DOHH2 (cell line): ENCODE measurements around the gene NCAM1.
A peak's percentile ranks its signal among the peaks of the same experiment; 100 is the strongest.

Source experiments
- H3F3A ChIP-seq: fragments of 200-600 bp; sonication (generic), shearing (Covaris generic); 2 replicates; pipeline ENCODE4 v1.6.0; 2016; ENCODE audit warnings: antibody characterized with exemption, mild to moderate bottlenecking; ENCODE audit not compliant: control insufficient read depth, insufficient read depth
- H3K27ac ChIP-seq: fragments of 200-600 bp; sonication (generic); 2 replicates; pipeline ENCODE4 v1.5.1; 2014; ENCODE audit warnings: low read depth, mild to moderate bottlenecking, low read length, moderate library complexity
- H3K27me3 ChIP-seq: fragments of 200-600 bp; sonication (generic); 2 replicates; pipeline ENCODE4 v1.6.1; 2014; ENCODE audit warnings: mild to moderate bottlenecking, low read length, mixed read lengths; ENCODE audit not compliant: control insufficient read depth
- H3K36me3 ChIP-seq: fragments of 200-600 bp; sonication (generic); 2 replicates; pipeline ENCODE4 v1.6.1; 2014; ENCODE audit warnings: mild to moderate bottlenecking, low read length, moderate library complexity, mixed read lengths; ENCODE audit not compliant: control insufficient read depth
- H3K4me1 ChIP-seq: fragments of 200-600 bp; sonication (generic); 2 replicates; pipeline ENCODE4 v1.6.1; 2014; ENCODE audit warnings: mild to moderate bottlenecking, low read length, mixed read lengths; ENCODE audit not compliant: control insufficient read depth
- H3K4me2 ChIP-seq: fragments of 200-600 bp; sonication (generic); 2 replicates; pipeline ENCODE4 v1.6.0; 2014; ENCODE audit warnings: mild to moderate bottlenecking, low read length, moderate library complexity
- H3K4me3 ChIP-seq: fragments of 200-600 bp; sonication (generic); 2 replicates; pipeline ENCODE4 v1.5.1; 2014; ENCODE audit warnings: mild to moderate bottlenecking, low read length, mixed read lengths
- H3K79me2 ChIP-seq: fragments of 200-600 bp; sonication (generic); 2 replicates; pipeline ENCODE4 v1.6.1; 2014; ENCODE audit warnings: mild to moderate bottlenecking, low read length, mixed read lengths; ENCODE audit not compliant: control insufficient read depth
- H3K9me2 ChIP-seq: fragments of 200-600 bp; sonication (generic); replicated peaks from 2 replicates; pipeline ENCODE4 v1.6.1; 2014; ENCODE audit warnings: mild to moderate bottlenecking, low read length, mixed read lengths; ENCODE audit not compliant: control insufficient read depth
- H3K9me3 ChIP-seq: fragments of 200-600 bp; sonication (generic); 2 replicates; pipeline ENCODE4 v1.6.1; 2014; ENCODE audit warnings: antibody characterized with exemption, low read length, mixed read lengths; ENCODE audit not compliant: control insufficient read depth, insufficient read depth
- H4K20me1 ChIP-seq: fragments of 200-600 bp; sonication (generic); 2 replicates; pipeline ENCODE4 v1.6.0; 2014; ENCODE audit warnings: low read depth, mild to moderate bottlenecking, antibody characterized with exemption, low read length, moderate library complexity; ENCODE audit not compliant: control insufficient read depth, insufficient read depth
- EZH2phosphoT487 ChIP-seq: fragments of 200-600 bp; sonication (generic); IDR thresholded peaks from 2 replicates; pipeline ENCODE4 v1.6.1; 2017; ENCODE audit warnings: borderline replicate concordance, mild to moderate bottlenecking, antibody characterized with exemption, low read length, moderate library complexity, mixed read lengths
- TF ChIP-seq, protein P1 (sequence below): fragments of 200-600 bp; sonication (generic); IDR thresholded peaks from one replicate; pipeline ENCODE4 v1.5.1; 2014; ENCODE audit warnings: antibody characterized with exemption, mild to moderate bottlenecking, low read depth, low read length; ENCODE audit not compliant: poor library complexity, severe bottlenecking

Gene NCAM1

GRCh38 chr11:113287801-113288200 is 326.6 kb downstream of the NCAM1 start:
- Histone ChIP-seq H3K4me3 (no peak overlapping the region), H3K27ac (no peak overlapping the region), H3K9me2 (no peaks in the 10 kb centered on the region), H3K4me1 (no peaks in the 10 kb centered on the region), H4K20me1 (no peaks in the 10 kb centered on the region), H3K27me3 (peaks cover 4% of the 10 kb centered on the region; the same call in 1 of the 2 replicates), H3K9me3 (no peaks in the 10 kb centered on the region), H3F3A (no peaks in the 10 kb centered on the region), H3K79me2 (no peaks in the 10 kb centered on the region), H3K4me2 (no peak overlapping the region), H3K36me3 (no peaks in the 10 kb centered on the region)
- TF ChIP-seq, protein P1, sequence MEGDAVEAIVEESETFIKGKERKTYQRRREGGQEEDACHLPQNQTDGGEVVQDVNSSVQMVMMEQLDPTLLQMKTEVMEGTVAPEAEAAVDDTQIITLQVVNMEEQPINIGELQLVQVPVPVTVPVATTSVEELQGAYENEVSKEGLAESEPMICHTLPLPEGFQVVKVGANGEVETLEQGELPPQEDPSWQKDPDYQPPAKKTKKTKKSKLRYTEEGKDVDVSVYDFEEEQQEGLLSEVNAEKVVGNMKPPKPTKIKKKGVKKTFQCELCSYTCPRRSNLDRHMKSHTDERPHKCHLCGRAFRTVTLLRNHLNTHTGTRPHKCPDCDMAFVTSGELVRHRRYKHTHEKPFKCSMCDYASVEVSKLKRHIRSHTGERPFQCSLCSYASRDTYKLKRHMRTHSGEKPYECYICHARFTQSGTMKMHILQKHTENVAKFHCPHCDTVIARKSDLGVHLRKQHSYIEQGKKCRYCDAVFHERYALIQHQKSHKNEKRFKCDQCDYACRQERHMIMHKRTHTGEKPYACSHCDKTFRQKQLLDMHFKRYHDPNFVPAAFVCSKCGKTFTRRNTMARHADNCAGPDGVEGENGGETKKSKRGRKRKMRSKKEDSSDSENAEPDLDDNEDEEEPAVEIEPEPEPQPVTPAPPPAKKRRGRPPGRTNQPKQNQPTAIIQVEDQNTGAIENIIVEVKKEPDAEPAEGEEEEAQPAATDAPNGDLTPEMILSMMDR: no peak
- TF ChIP-seq EZH2phosphoT487: no peak

GRCh38 chr11:113288286-113288863 is 327.2 kb downstream of the NCAM1 start:
- TF ChIP-seq, protein P1: no peak
- TF ChIP-seq EZH2phosphoT487: no peak
- no peak overlapping the region for H3K4me2 ChIP-seq

DNA sequence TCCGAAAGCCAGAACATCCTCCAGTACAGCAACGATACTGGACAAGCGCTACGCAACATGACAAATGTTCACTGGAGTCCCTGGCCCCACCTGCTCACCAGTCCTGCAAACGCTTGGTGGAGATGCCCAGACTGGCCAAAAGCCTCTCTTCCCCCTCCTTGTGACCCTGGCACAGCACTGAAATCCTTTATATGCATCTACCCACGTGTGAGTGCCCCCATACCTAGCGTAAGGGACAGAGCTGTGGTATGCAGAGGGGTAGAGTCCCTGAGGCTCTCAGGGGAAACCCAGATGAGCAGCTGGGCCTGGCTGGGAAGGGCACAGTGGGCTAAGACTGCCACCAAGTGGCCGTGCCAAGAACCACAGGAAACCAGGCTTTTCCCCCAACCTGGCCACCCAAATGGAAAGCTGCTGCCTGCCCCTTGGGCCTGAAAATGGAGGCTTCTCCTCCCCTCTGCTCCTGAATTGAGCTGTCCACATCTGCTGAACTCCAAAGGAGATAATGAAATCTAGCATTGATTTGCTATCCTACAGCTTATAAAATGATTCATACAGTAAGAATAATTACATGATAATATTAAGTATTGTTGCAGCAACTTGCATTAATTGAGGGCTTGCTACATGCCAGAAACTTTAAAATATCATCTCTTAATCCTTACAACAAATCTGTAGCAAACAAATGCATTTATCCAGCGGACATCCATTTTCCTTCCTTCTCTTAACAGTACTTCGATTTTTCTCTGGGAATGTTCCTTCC is 328.4 kb downstream of the NCAM1 start:
- no peak overlapping the region for H3K4me2 ChIP-seq
- no peaks in the 10 kb centered on the region for H3F3A ChIP-seq
- H3K4me1 ChIP-seq: no peaks in the 10 kb centered on the region
- no peak overlapping the region for H3K27ac ChIP-seq
- H3K9me2 ChIP-seq: no peaks in the 10 kb centered on the region
- H4K20me1 ChIP-seq: no peaks in the 10 kb centered on the region
- H3K9me3 ChIP-seq: no peaks in the 10 kb centered on the region
- peaks cover 4% of the 10 kb centered on the region; the same call in 1 of the 2 replicates for H3K27me3 ChIP-seq
- TF ChIP-seq, protein P1: peak; percentile 82
- TF ChIP-seq EZH2phosphoT487: no peak
- H3K4me3 ChIP-seq: no peak overlapping the region
- H3K79me2 ChIP-seq: no peaks in the 10 kb centered on the region
- no peaks in the 10 kb centered on the region for H3K36me3 ChIP-seq

More at GRCh38 chr11:113288286-113288863, 327.2 kb downstream of the NCAM1 start:
- Histone ChIP-seq H3K4me1 (no peaks in the 10 kb centered on the region), H3K9me2 (no peaks in the 10 kb centered on the region), H3F3A (no peaks in the 10 kb centered on the region), H4K20me1 (no peaks in the 10 kb centered on the region), H3K4me3 (no peak overlapping the region), H3K36me3 (no peaks in the 10 kb centered on the region), H3K79me2 (no peaks in the 10 kb centered on the region), H3K27me3 (peaks cover 4% of the 10 kb centered on the region; the same call in 1 of the 2 replicates), H3K9me3 (no peaks in the 10 kb centered on the region), H3K27ac (no peak overlapping the region)
